ENCODE measurements around the gene COPS7B.

DNA sequence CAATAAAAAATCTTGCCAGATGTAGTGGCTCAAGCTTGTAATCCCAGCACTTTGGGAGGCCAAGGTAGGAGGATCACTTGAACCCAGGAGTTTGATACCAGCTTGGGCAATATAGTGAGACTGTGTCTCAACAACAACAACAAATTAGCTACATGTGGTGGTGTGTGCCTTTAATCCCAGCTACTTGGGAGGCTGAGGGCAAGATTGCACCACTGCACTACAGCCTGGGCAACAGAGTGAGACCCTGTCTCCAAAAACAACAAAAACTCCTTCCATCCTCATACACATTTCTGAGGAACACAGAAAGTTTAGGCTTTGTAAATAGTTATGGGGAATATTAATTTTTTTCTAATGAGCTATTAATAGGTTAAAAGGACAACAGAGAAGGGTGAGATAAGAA lies 22.1 kb upstream of the COPS7B start:
- no peak for TF ChIP-seq SIN3A (IDR thresholded peaks at IDR 0.05; ENCODE audit: borderline replicate concordance, insufficient read depth, low read length)
- TF ChIP-seq POLR2AphosphoS5 (IDR thresholded peaks at IDR 0.05; ENCODE audit: low read depth, low read length) = no peak

All from PFSK-1 (cell line).